H1 (cell line): ENCODE data around the gene BCO2. TPM values are rescaled to one million over a fixed set of nuclear protein-coding genes. Genes with fewer than 3 reads are reported as not detected.

Source experiments
- CTCF ChIA-PET: fragments of 300-600 bp; sonication (Branson Sonifier 250); formaldehyde crosslinking; loops from one replicate; lab custom pipeline; 2021; ENCODE audit not compliant: partially characterized antibody; lab: Charles Lee
- POLR2A ChIA-PET: fragments of 300-600 bp; sonication (Branson Sonifier 250); formaldehyde crosslinking; loops from one replicate; lab custom pipeline; 2021; ENCODE audit warnings: inconsistent platforms; ENCODE audit not compliant: partially characterized antibody; lab: Charles Lee
- DNase-seq, 2 experiments: peaks; one replicate each; pipeline versions ENCODE4 v3.0.0 to v3.0.0-alpha.2; 2010 to 2022; ENCODE audit warnings: low spot score in 2 of 2, low read depth in 1 of 2, mixed read lengths in 1 of 2
- FAIRE-seq: peaks from 2 replicates; lab custom pipeline; 2011; peaks lifted over from hg19 to GRCh38; lab: Jason Lieb, UNC
- H2AFZ ChIP-seq: 2 replicates; pipeline ENCODE4 v1.8.1; 2012; ENCODE audit warnings: low read length, inconsistent platforms
- H2AK5ac ChIP-seq: 2 replicates; pipeline ENCODE4 v1.6.1; 2013; ENCODE audit warnings: low read depth, low read length
- H2BK120ac ChIP-seq: replicated peaks from 2 replicates; pipeline ENCODE3; 2013; ENCODE audit warnings: low read depth, low read length, inconsistent platforms
- H2BK12ac ChIP-seq: 2 replicates; pipeline ENCODE4 v1.6.1; 2013; ENCODE audit warnings: low read depth, low read length
- H2BK15ac ChIP-seq: 2 replicates; pipeline ENCODE4 v1.6.1; 2013; ENCODE audit warnings: low read length
- H2BK20ac ChIP-seq: 2 replicates; pipeline ENCODE4 v1.6.1; 2013; ENCODE audit warnings: low read length
- H2BK5ac ChIP-seq: 2 replicates; pipeline ENCODE4 v1.6.1; 2013; ENCODE audit warnings: low read depth, low read length
- H3K14ac ChIP-seq: 2 replicates; pipeline ENCODE4 v1.6.1; 2013; ENCODE audit warnings: inconsistent platforms; ENCODE audit not compliant: insufficient read length
- H3K18ac ChIP-seq: 2 replicates; pipeline ENCODE4 v1.6.1; 2013; ENCODE audit warnings: low read length; ENCODE audit errors: extremely low read depth
- H3K23ac ChIP-seq: 2 replicates; pipeline ENCODE4 v1.6.1; 2013; ENCODE audit warnings: inconsistent platforms; ENCODE audit not compliant: insufficient read length
- H3K23me2 ChIP-seq: 2 replicates; pipeline ENCODE4 v1.6.1; 2013; ENCODE audit warnings: low read depth, low read length
- H3K27ac ChIP-seq: 2 replicates; pipeline ENCODE4 v1.6.1; 2011; ENCODE audit warnings: low read depth, low read length, inconsistent platforms
- H3K27me3 ChIP-seq, 4 experiments: replicated peaks in 1 of 4; 1 replicate in 1 of 4; 2 replicates in 3 of 4; pipeline versions ENCODE4 v1.6.1 to v1.8.1; 2011 to 2013; ENCODE audit warnings: low read length in 3 of 4, mild to moderate bottlenecking in 3 of 4, inconsistent platforms in 2 of 4, mixed read lengths in 2 of 4, moderate library complexity in 1 of 4; ENCODE audit not compliant: control insufficient read depth in 3 of 4, insufficient read depth in 3 of 4; ENCODE audit errors: extremely low read depth in 1 of 4
- H3K36me3 ChIP-seq, 4 experiments: 2 replicates each; pipeline versions ENCODE4 v1.6.1 to v1.8.1; 2011 to 2013; ENCODE audit warnings: mild to moderate bottlenecking in 4 of 4, low read length in 3 of 4, moderate library complexity in 2 of 4, control low read depth in 1 of 4, inconsistent platforms in 1 of 4; ENCODE audit not compliant: insufficient read depth in 4 of 4, control insufficient read depth in 2 of 4
- H3K4ac ChIP-seq: replicated peaks from 2 replicates; pipeline ENCODE3; 2013; ENCODE audit warnings: low read length, low read depth, mixed read lengths, inconsistent platforms; ENCODE audit not compliant: insufficient read length
- H3K4me1 ChIP-seq, 4 experiments: replicated peaks in 1 of 4; 1 replicate in 1 of 4; 2 replicates in 3 of 4; pipeline versions ENCODE4 v1.6.1 to v1.8.1; 2011 to 2013; ENCODE audit warnings: low read length in 3 of 4, inconsistent platforms in 2 of 4, mixed read lengths in 1 of 4; ENCODE audit not compliant: insufficient read depth in 4 of 4, control insufficient read depth in 3 of 4
- H3K4me2 ChIP-seq, 2 experiments: 2 replicates each; pipeline versions ENCODE4 v1.6.1 to v1.8.1; 2011 to 2013; ENCODE audit warnings: low read depth in 2 of 2, low read length in 2 of 2, control low read depth in 1 of 2, inconsistent platforms in 1 of 2, mild to moderate bottlenecking in 1 of 2; ENCODE audit not compliant: insufficient read depth in 1 of 2
- H3K4me3 ChIP-seq, 4 experiments: fragments of 200-600, 300-600 bp in 1 of 4; sonication (generic), shearing (Covaris generic), sonication (Bioruptor Twin) in 1 of 4; 2 replicates each; pipeline versions ENCODE4 v1.5.1 to v1.8.1; 2011 to 2016; ENCODE audit warnings: low read length in 4 of 4, low read depth in 3 of 4, control low read depth in 2 of 4, inconsistent platforms in 2 of 4, mild to moderate bottlenecking in 2 of 4, mixed read lengths in 1 of 4, moderate library complexity in 1 of 4; ENCODE audit not compliant: insufficient read depth in 2 of 4; ENCODE audit errors: extremely low read depth in 1 of 4
- H3K56ac ChIP-seq: replicated peaks from 2 replicates; pipeline ENCODE3; 2013; ENCODE audit warnings: low read depth, mild to moderate bottlenecking, mixed read lengths, low read length, inconsistent platforms; ENCODE audit not compliant: insufficient read length
- H3K79me1 ChIP-seq: 2 replicates; pipeline ENCODE4 v1.6.1; 2013; ENCODE audit warnings: low read depth, low read length, control low read depth
- H3K79me2 ChIP-seq, 2 experiments: 2 replicates each; pipeline versions ENCODE4 v1.6.1 to v1.8.1; 2012 to 2013; ENCODE audit warnings: low read length in 2 of 2, mild to moderate bottlenecking in 2 of 2, inconsistent platforms in 1 of 2; ENCODE audit not compliant: insufficient read depth in 2 of 2, control insufficient read depth in 1 of 2
- H3K9ac ChIP-seq, 4 experiments: replicated peaks in 1 of 4; 1 replicate in 1 of 4; 2 replicates in 3 of 4; pipeline versions ENCODE4 v1.6.1 to v1.8.1; 2011 to 2013; ENCODE audit warnings: low read depth in 3 of 4, low read length in 3 of 4, control low read depth in 2 of 4, mild to moderate bottlenecking in 2 of 4, moderate library complexity in 2 of 4, inconsistent platforms in 1 of 4; ENCODE audit errors: extremely low read depth in 1 of 4
- H3K9me3 ChIP-seq, 2 experiments: 2 replicates each; pipeline versions ENCODE4 v1.6.1 to v1.8.1; 2012 to 2013; ENCODE audit warnings: mild to moderate bottlenecking in 2 of 2, moderate library complexity in 2 of 2, control low read depth in 1 of 2, inconsistent platforms in 1 of 2, low read depth in 1 of 2, low read length in 1 of 2, mixed read lengths in 1 of 2; ENCODE audit not compliant: insufficient read depth in 2 of 2
- H4K20me1 ChIP-seq, 2 experiments: replicated peaks in 1 of 2; 2 replicates each; pipeline versions ENCODE3 to v1.8.1; 2011 to 2013; ENCODE audit warnings: inconsistent platforms in 2 of 2, low read length in 2 of 2, mild to moderate bottlenecking in 1 of 2; ENCODE audit not compliant: insufficient read depth in 2 of 2, control insufficient read depth in 1 of 2
- H4K5ac ChIP-seq: 2 replicates; pipeline ENCODE4 v1.6.1; 2013; ENCODE audit warnings: low read length, low read depth, mixed read lengths, inconsistent platforms; ENCODE audit not compliant: insufficient read length
- H4K8ac ChIP-seq: 2 replicates; pipeline ENCODE4 v1.8.0; 2013; ENCODE audit warnings: mild to moderate bottlenecking, moderate library complexity, low read length, inconsistent platforms; ENCODE audit not compliant: insufficient read depth; ENCODE audit errors: extremely low read depth
- H4K91ac ChIP-seq: replicated peaks from 2 replicates; pipeline ENCODE3; 2013; ENCODE audit warnings: low read length, mixed read lengths, inconsistent platforms; ENCODE audit not compliant: insufficient read length
- CHD2 ChIP-seq: IDR thresholded peaks from 2 replicates; pipeline ENCODE4 v1.6.1; 2012; ENCODE audit warnings: low read length, improper control_type of control experiment
- KDM4A ChIP-seq: IDR thresholded peaks from one replicate; pipeline ENCODE4 v1.7.1; 2012; ENCODE audit warnings: low read depth, mild to moderate bottlenecking, moderate library complexity, low read length, inconsistent platforms; ENCODE audit not compliant: severe bottlenecking
- NRF1 ChIP-seq: IDR thresholded peaks from 2 replicates; pipeline ENCODE4 v1.6.1; 2011; ENCODE audit warnings: mild to moderate bottlenecking, low read depth, low read length, improper control_type of control experiment
- SRF ChIP-seq: IDR thresholded peaks from 2 replicates; pipeline ENCODE4 v1.6.1; 2011; ENCODE audit warnings: mild to moderate bottlenecking, low read depth, low read length, moderate library complexity
- TBP ChIP-seq: IDR thresholded peaks from 2 replicates; pipeline ENCODE4 v1.6.1; 2011; ENCODE audit warnings: low read depth, low read length, improper control_type of control experiment
- WGBS, 2 experiments: shearing (Covaris generic) in 1 of 2; methylation state at CpG; one replicate each; pipeline versions ENCODE4 v1.1.6 to v1.1.7; 2013 to 2015; ENCODE audit warnings: low lambda C conversion rate in 2 of 2, mixed read lengths in 2 of 2, inconsistent platforms in 1 of 2, low coverage in 1 of 2, missing lambda C conversion rate in 1 of 2; ENCODE audit not compliant: insufficient replicate concordance in 2 of 2, insufficient coverage in 1 of 2, insufficient read length in 1 of 2; ENCODE audit errors: extremely low coverage in 1 of 2, missing lambda C conversion rate in 1 of 2; 5-methylcytosine and 5-hydroxymethylcytosine counted together
- polyA plus RNA-seq, 7 experiments: library from polyadenylated mRNA; depleted of rRNA in 3 of 7; stranded (reverse) in 5 of 7; unstranded in 2 of 7; fragments of >200 nt in 5 of 7; fragments of 200-250 nt in 2 of 7; gene quantifications; 1 replicate in 5 of 7; 2 replicates in 1 of 7; 4 replicates in 1 of 7; pipeline versions ENCODE4 v1.2.1 to v1.2.3, GENCODE V29; 2011 to 2013; ENCODE audit warnings: missing spikeins in 2 of 7, mixed read lengths in 2 of 7
- total RNA-seq: library from RNA; stranded (reverse); fragmentation: NEBNext Ultra II Directional; extraction: Animal tissue kit (Norgen Biotek cat#: 25700); gene quantifications from 2 replicates; pipeline ENCODE4 v1.2.1, GENCODE V29; 2021

Gene BCO2
- total and polyA plus RNA-seq, 2 of the 8 experiments (the other 6 are each of a cell fraction or from before 2014, with no cell fraction given) = 0.42 to 0.82 TPM

- peaks cover 8% of the 10 kb centered on the region for H3K23me2 ChIP-seq
- H3K27me3 ChIP-seq = no peaks in the 10 kb centered on the region
- H3K27ac ChIP-seq = no peak overlapping the region
- no peak overlapping the region for H3K14ac ChIP-seq
- H3K4ac ChIP-seq = no peak overlapping the region
- FAIRE-seq = no peak
- H3K9ac ChIP-seq = no peak overlapping the region
- no peak overlapping the region for H2BK20ac ChIP-seq
- no peak overlapping the region for H2BK120ac ChIP-seq
- peaks cover 0 to 22% of the 10 kb centered on the region in 2 experiments; a peak in 2 of 4 replicates for H3K79me2 ChIP-seq
- no peak overlapping the region for H4K91ac ChIP-seq
- H2AFZ ChIP-seq = no peak overlapping the region
- no peak overlapping the region for H3K18ac ChIP-seq
- no peak overlapping the region for H3K4me2 ChIP-seq
- no peaks in the 10 kb centered on the region; the same call in 1 of the 2 replicates for H3K79me1 ChIP-seq
- H3K4me1 ChIP-seq = no peaks in the 10 kb centered on the region; a peak in 1 of 7 replicates
- H2AK5ac ChIP-seq = no peak overlapping the region
- no peaks in the 10 kb centered on the region for H4K20me1 ChIP-seq
- no peak overlapping the region for H4K5ac ChIP-seq
- no peaks in the 10 kb centered on the region for H3K9me3 ChIP-seq
- TF ChIP-seq KDM4A = no peak
- TF ChIP-seq SRF = no peak
- no peak for TF ChIP-seq NRF1
- TF ChIP-seq CHD2 = no peak
- no peak for TF ChIP-seq TBP
- TF ChIP-seq, all 59 proteins: peak for 0
- H4K8ac ChIP-seq = no peak overlapping the region
- no peak overlapping the region for H2BK15ac ChIP-seq
- no peak for DNase-seq
- H3K56ac ChIP-seq = no peak overlapping the region
- H2BK12ac ChIP-seq = no peak overlapping the region
- no peak overlapping the region for H3K4me3 ChIP-seq
- peaks cover 0 to 37% (median 9%) of the 10 kb centered on the region in 4 experiments; a peak in 5 of 8 replicates for H3K36me3 ChIP-seq
- no peak overlapping the region for H2BK5ac ChIP-seq
- ChIA-PET CTCF (interaction anchor here (1.3 to 2.7 kb wide), 2 partner anchors 11 to 22 kb away, joined by 3 to 13 read pairs; no protein-coding TSS in a partner anchor), POLR2A (no interaction called here)
- 65% methylated on average over 3 of the region's 3 CpGs; no CpG with 5 or more reads in 1 of the 2 experiments for WGBS, 2 experiments
- H3K23ac ChIP-seq = no peak overlapping the region
These were observed 54.6 kb downstream of the BCO2 start for GRCh38 chr11:112229746-112230433.
